RWPE1 (cell line): ENCODE results near the gene MCRIP1.

Source experiments
- CTCF ChIA-PET: fragments of 350-600 bp; sonication (Branson Sonifier 250); formaldehyde crosslinking; extraction: SDS; loops from one replicate; lab custom pipeline; 2021; lab: Yijun Ruan, JAX
- POLR2A ChIA-PET: fragments of 400-600 bp; formaldehyde crosslinking; extraction: SDS; loops from one replicate; lab custom pipeline; 2020; ENCODE audit warnings: antibody characterized with exemption; ENCODE audit not compliant: low non-redundant PET; lab: Yijun Ruan, JAX
- DNase-seq: peaks from one replicate; pipeline ENCODE4 v3.0.0; 2012; ENCODE audit warnings: low spot score
- H3K27ac ChIP-seq: fragments of 450-650 bp; 2 replicates; pipeline ENCODE4 v1.5.1; 2017
- TF ChIP-seq, protein P1 (sequence below): fragments of 450-650 bp; conservative IDR thresholded peaks from 2 replicates; pipeline ENCODE4 v1.5.1; 2017; ENCODE audit warnings: low read depth, mild to moderate bottlenecking

MCRIP1 gene

DNA sequence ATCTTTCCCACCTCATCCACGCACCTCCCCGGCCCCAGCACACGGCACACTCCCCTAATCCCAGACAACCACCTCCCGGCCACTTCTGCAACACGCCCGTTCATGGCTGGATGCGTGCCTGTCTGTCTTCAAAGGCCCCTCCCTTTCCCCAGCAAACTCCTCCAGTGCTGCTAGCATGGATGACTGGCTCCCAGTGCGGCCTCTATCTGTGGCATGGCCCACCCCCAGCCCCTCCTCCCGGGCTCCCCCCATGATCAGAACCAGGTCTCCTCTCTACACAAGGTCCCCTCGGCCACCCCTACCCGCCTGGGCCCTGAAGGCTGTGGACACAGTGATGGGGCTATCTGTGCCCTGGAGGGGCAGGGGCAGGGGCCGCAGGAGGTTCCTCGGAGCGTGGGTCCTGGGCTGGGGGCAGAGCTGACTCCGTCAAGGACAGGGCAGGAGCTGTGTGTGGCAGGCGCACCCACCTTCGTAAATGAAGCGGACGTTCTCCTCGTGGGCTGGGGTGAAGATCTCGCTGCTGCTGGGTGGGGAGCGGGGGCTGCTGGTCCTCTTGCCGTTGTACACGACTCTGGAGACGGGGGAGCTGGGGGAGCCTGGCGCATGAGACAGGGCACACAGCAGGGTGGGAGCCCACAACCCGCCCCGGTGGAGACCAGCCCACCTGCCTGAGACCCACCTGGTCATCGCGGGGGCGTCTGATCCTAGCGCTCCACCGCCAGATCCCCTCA is 9.1 kb downstream of the MCRIP1 start:
- H3K27ac ChIP-seq: peak overlapping the region; percentile 55; the same call in 1 of the 2 replicates
- POLR2A ChIA-PET: interaction anchor here (0.6 kb wide), 1 partner anchor 113 kb away, joined by 6 read pairs; no protein-coding TSS in a partner anchor
- no peak for DNase-seq
- TF ChIP-seq, protein P1, sequence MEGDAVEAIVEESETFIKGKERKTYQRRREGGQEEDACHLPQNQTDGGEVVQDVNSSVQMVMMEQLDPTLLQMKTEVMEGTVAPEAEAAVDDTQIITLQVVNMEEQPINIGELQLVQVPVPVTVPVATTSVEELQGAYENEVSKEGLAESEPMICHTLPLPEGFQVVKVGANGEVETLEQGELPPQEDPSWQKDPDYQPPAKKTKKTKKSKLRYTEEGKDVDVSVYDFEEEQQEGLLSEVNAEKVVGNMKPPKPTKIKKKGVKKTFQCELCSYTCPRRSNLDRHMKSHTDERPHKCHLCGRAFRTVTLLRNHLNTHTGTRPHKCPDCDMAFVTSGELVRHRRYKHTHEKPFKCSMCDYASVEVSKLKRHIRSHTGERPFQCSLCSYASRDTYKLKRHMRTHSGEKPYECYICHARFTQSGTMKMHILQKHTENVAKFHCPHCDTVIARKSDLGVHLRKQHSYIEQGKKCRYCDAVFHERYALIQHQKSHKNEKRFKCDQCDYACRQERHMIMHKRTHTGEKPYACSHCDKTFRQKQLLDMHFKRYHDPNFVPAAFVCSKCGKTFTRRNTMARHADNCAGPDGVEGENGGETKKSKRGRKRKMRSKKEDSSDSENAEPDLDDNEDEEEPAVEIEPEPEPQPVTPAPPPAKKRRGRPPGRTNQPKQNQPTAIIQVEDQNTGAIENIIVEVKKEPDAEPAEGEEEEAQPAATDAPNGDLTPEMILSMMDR: no peak
- CTCF ChIA-PET: no interaction called here

DNA sequence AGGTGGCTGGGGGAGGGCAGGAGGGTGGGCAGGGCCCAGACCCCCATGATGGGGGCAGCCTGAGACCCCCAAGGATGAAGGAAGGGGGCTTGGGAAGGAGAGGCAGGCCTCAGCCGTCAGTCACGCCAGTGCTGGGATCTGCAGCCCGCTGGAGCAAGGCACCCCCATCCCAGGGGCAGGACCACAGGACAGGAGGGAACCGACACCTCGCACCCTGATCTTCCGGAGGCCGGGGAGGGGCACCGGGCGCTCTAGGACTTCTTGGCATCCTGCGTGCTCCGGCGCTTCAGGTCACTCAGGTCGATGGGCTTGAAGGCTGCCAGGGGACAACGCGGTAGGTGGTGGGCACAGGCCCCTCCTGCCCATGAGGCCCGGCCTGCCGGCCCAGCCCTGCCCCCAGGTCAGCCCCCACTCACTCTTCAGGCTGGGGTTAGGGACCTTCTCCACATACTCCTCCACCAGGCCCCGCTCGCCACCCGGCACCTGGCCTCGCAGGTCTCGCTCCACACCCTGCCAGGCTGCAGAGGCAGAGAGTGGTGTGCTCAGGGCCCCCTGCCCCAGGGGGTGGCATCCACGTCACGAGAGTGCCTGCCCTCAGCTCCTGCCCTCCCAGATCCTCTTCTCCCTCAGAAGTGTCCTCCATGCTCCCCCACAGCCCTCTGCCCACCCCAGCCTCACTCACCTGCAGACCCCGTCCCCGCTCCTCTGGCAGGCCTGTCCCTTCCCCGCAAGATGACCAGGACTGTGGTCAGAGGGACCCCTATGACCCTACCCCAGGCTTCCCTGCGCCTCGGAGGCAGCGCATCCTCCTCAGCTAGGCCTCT is 9.9 kb downstream of the MCRIP1 start:
- no peak for DNase-seq
- TF ChIP-seq, protein P1: no peak
- H3K27ac ChIP-seq: peak overlapping the region; percentile 55
- POLR2A ChIA-PET: interaction anchor here (0.6 kb wide), 1 partner anchor 112 kb away, joined by 6 read pairs; no protein-coding TSS in a partner anchor
- CTCF ChIA-PET: interaction anchor here (1.2 to 1.4 kb wide), 2 partner anchors 11 to 87 kb away, joined by 3 read pairs; no protein-coding TSS in a partner anchor

DNA sequence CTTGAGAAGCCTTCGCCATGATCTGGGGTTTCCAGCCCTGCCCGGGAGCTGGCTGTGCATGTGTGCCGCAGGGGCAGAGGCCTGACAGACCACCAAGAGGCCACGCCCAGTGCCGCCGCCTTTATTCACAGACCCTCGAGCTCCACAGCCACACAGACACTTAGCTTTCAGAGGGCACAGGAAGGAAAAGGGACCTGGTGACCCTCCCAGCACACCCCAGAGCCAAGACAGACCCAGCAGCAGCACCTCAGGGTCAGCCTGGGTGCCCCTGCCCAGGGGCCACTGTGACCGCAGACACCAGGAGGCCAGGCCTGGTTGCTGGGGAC is 10.8 kb downstream of the MCRIP1 start:
- ChIA-PET CTCF (interaction anchor here (0.6 to 1.4 kb wide), 5 partner anchors 10 to 1514 kb away, joined by 3 read pairs; no protein-coding TSS in a partner anchor), POLR2A (no interaction called here)
- H3K27ac ChIP-seq: peak overlapping the region; percentile 55
- TF ChIP-seq, protein P1: no peak
- no peak for DNase-seq

DNA sequence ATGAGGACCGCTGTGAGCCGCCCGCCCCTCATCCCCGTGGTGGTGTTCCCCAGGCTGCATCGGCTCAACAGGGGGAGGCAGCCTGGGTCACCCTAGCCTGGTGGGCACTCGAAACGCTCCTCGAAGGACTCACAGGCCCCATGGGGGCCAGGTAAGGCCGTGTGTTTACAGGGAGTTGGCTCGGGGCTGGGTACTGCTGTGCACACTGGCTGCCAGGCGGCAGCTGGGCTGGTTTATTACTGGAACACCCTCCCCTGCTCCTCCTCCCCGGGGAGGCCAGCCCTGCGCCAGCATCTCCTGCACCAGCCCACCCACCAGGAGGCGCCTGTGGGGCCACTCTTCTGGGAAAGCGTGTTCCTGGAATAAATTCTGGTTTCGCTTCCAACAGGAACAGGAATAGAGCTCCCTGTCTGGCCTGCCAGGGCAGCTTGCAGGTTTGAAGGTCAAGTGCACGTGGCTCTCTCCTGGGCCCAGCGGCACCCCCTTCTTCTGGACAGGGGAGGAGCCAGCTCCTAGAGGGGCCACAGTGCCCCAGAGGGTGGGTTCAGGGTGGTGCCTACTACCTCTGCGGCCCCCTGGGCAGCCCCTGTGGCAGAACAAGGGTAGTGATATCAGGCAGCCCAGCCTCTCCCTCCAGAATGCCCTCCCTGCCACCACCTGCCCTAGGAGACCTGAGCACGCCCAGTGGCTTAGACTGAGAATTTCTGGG is 11.3 kb downstream of the MCRIP1 start:
- ChIA-PET CTCF (interaction anchor here (0.6 to 1.4 kb wide), 5 partner anchors 10 to 1514 kb away, joined by 3 read pairs; no protein-coding TSS in a partner anchor), POLR2A (no interaction called here)
- no peak for DNase-seq
- peak overlapping the region; percentile 55 for H3K27ac ChIP-seq
- TF ChIP-seq, protein P1: peak; percentile 48

DNA sequence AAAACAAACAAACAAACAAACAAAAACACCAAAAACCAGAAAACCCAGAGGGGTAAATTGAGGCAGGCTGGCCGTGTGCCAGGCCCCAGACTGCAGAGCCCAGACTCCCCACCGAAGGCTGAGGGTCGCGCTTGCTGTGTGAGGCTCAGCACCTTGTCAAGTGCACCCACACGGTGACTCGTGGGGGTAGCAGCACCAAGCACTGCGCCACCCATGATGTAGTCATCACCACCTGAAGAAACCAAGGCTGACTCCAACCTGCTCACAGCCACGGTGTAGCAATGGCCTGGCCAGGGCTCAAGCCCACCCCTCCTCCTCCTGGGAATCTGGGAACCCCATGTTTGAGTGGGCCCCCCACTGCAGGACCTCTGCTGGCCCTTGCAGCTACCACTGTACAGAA is 11.9 kb downstream of the MCRIP1 start:
- TF ChIP-seq, protein P1: no peak
- no peak for DNase-seq
- CTCF ChIA-PET: interaction anchor here (0.5 to 1.0 kb wide), 2 partner anchors 48 to 88 kb away, joined by 3 read pairs; no protein-coding TSS in a partner anchor
- H3K27ac ChIP-seq: peak overlapping the region; percentile 55
- POLR2A ChIA-PET: no interaction called here

DNA sequence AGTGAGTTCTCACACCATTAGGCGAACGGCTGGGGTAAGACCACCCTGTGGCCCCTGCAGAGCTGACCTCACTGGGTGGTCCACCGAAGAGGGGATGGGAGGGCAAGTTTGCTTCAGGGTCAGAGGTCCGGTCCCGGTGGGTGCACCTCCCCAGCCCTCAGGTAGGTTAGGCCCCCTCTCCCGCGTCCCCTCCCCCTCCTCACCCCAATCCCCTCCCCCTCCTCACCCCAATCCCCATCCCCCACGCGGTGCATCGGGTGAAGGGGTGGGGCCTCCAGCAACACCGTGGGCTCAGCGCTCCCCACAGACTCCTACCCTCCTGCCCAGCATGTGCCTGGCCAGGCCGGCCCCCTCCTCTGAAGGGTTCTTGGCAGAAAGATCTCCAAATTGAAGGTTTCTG is 13.4 kb downstream of the MCRIP1 start:
- no peak for DNase-seq

More for the DNA sequence above, 13.4 kb downstream of the MCRIP1 start:
- TF ChIP-seq, protein P1: no peak
- ChIA-PET CTCF (no interaction called here), POLR2A (no interaction called here)
- no peak overlapping the region for H3K27ac ChIP-seq
